ENCODE results near the gene MPIG6B.

The MPIG6B gene, protein sequence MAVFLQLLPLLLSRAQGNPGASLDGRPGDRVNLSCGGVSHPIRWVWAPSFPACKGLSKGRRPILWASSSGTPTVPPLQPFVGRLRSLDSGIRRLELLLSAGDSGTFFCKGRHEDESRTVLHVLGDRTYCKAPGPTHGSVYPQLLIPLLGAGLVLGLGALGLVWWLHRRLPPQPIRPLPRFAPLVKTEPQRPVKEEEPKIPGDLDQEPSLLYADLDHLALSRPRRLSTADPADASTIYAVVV

DNA sequence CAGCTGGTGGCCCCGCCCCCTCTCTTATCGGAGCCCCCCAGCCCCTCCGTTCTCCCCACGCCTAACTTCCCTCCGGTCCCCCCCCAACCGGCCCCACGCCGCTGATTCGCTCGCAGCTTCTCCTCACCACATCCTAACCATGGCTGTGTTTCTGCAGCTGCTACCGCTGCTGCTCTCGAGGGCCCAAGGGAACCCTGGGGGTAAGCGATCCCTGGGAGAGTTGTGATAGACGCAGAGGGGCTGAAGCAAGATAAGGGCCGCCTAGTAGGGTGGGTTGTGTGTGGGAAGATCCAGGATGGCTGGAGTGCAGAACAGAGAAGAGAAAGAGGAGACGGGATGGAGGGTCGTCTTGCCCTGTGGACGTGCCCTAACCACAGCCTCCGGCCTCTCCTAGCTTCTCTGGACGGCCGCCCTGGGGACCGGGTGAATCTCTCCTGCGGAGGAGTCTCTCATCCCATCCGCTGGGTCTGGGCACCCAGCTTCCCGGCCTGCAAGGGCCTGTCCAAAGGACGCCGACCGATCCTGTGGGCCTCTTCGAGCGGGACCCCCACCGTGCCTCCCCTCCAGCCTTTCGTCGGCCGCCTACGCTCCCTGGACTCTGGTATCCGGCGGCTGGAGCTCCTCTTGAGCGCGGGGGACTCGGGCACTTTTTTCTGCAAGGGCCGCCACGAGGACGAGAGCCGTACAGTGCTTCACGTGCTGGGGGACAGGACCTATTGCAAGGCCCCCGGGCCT, at the start of gene MPIG6B:
TSS of gene MPIG6B (plus strand) at position 129 of the 735 bp plus-strand sequence. CDS start at position 140, 11 bp downstream.
- DNase-seq (ENCODE audit: low spot score), result no peak

DNA sequence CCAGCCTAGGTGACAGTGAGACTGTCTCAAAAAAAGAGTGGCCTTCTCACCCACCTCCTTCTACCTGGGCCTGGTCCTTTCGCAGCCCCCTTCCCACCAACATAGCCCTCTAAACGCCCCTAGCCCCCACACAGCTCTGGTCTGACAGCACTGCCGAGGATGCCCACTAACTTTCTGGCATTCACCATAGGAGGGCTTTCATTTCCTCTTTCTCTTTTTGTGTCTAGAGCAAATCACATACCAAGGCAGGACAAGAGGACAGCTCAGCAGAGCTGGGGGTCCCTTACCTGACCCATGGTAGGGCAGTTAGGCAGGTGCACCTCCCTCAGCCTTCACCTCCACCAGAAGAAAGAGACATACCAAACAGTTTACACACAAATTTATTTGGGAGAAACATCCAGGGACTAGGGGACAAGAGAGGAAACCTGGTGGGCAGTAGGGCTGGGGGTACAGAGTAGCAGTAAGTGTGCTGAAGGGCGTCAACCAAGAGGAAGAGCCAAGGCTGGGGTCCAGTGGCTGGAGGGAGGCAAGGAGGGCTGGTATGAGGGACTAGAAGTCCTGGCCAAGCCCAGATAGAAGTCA, 46.8 kb upstream of the MPIG6B start:
- no peak for DNase-seq (ENCODE audit: low spot score)

DNA sequence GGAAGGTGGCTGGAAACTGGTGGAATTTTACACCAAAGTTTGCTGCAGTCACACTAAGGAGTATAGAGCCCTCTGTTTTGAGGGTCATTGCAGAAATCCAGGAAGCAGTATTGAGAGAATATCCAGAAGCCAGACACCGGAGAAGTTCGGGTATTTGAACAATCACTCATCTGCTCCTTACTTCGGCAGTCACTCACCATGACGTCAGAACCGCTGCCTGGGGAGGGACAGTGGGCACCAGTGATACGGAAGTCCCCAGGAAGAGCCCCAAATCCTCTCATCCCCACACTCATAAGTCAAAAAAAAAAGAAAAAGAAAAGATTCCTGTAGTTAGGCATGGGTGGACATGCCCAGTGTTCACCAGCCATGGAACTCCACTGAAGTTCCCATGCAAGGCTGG, 46.3 kb upstream of the MPIG6B start:
- no peak for DNase-seq (ENCODE audit: low spot score)

GRCh38 chr6:31677955-31678354, 45.2 kb upstream of the MPIG6B start:
- no peak for DNase-seq (ENCODE audit: low spot score)

- DNase-seq (ENCODE audit: low spot score), result peak; percentile 83
Observed at GRCh38 chr6:31680226-31681134, 42.7 kb upstream of the MPIG6B start, which contains the start of gene LY6G5C. TSS of gene LY6G5C (minus strand) at chr6:31681067. CDS start at chr6:31680373, 694 bp downstream.

GRCh38 chr6:31681135-31681671, 42.0 kb upstream of the MPIG6B start:
- DNase-seq (ENCODE audit: low spot score), result peak; percentile 61

GRCh38 chr6:31683591-31683990, 39.6 kb upstream of the MPIG6B start:
- no peak for DNase-seq (ENCODE audit: low spot score)

DNA sequence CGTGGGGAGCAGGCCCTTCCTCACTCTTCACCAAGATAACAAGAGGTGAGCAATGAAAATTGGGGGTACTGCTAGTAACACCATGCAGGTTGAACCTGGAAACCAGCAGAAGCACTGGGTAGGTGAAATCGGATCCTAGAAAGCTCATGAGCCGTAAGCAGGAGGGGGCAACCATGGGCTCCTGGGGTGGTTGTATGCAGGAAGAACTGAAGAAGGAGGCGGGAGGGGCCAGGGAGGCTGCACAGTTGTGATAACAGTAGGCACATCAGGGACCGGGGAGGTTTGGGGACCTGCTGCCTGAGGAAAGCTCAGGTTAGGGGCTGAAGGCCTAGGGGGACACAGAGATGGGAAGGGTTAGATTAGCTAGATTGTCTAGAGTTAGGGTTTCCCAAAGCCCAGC, 36.7 kb upstream of the MPIG6B start:
- DNase-seq (ENCODE audit: low spot score), result no peak

DNA sequence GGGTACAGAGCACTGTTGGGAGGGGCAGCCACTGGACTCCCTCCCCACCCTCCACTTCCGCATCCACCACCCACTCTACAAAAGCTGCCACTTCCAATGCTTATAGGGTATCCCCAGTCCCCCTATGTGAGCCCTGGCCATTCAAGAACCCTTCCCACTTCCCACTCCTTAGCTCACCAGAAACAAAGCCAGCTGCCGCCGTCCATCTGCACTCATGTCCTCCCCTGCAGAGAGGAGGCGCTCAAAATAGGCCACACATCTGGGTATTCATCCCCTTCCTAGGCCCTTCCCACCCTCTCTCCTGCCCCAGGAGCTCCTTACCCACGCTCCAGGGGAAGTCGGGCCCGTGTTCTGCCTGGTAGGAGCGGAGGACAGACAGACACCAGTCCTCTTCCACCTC, 35.9 kb upstream of the MPIG6B start:
- DNase-seq (ENCODE audit: low spot score), result no peak

DNA sequence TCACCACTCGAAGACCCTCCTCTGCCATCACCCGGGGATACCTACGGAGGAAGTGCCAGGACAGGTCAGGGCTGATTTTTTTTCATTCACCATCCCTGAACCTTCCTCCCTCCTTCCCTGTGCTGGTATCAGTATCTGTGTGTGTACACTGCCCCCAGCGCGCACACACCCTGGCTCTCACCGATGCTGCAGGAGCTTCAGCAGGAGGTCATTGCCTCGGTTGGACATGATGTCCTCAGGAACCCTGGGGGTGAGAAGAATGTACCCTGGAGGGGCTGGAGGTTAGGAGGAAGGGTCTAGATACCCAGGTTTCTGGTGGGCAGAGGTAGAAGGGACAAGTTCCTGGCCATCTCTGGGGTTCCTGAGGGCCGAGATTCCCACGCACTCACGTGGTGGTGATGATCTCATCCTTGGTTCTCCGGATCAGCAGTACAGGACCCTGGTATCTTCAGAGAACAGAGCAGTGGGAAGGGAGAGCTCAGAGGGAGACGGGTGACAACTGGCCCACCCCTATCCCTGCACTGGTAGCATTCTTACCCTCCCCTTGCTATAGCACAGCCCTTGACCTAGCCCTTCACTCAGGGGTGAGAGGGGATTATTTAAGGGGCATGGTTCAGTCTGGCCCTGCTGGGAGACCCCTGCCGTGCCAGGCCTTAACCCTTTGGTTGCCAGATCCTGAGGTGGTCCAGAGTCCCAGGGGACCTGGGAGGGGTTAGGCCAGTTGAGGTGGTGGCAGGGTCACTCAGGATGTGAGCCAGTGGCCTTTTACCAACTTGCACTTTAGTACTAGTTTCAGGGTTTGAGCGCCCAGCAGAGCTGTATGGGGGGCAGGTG, 35.1 kb upstream of the MPIG6B start:
- no peak for DNase-seq (ENCODE audit: low spot score)

GRCh38 chr6:31689249-31690110, 33.7 kb upstream of the MPIG6B start:
- no peak for DNase-seq (ENCODE audit: low spot score)

DNA sequence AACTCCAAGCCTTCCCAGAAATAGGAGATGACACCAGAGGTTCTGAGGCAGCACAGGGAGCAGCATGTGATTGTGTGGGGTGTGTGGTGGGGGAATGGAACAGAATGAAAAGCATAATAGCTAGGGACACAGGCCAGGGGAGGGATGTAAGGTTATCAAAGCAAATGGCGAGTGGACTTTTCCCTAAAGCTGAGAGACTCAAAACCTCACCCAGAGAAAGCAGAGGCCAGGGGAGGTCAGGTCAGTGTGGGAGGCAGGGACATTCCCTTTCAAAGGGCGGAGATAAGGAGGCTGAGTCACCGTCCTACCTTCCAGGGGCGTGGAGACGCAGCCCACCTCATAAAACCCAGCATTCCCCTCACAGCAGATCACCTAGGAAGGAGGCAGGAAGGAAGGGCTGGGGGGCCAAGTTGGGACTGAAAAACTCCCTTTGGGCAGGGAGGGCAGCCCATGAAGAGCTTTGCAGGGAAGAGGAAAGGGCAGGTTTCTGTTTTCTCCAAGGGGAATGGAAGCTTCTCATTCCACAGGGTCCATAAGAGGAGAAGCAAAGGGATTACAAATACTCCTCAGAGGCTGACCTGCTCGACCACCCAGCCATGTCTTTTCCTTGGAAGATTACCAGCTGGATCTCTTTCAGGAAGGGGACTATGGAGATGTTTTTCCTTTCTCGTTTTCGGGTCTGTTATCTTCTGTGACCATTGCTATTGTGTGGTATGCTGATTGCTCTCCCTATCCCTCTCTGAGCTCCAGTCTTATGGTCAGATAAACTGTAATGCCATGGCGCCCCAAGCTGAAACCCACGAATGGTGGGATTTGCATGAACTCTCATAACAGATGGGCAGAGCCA, 32.7 kb upstream of the MPIG6B start:
- DNase-seq (ENCODE audit: low spot score), result no peak

- DNase-seq (ENCODE audit: low spot score), result no peak
Observed at GRCh38 chr6:31691078-31691463, 32.1 kb upstream of the MPIG6B start.

DNA sequence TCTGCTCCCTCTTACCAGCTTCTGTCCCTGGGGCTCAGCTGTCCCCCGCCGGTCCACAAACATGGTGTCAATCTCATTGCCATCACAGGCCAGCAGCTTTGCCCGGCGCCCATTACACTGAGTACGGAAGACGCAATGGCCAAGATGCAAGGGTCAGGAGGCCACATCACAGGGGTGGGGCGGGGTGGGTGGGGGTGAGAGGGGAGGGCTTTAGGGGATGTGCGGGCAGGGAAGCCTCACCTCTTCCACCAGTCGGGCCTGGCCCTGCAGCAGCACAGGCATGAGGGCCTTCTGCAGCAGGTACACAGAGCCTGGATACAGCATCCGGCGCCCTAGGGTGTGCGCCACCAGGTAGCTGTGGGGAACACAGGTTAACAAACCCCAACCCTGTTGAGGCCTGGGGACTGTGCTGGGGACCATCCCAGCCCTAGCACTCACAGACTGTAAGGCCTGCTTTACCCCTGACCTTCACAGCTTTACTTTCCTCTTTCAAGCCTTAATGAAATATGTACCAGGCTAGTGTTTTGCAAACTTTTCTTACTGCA, 31.5 kb upstream of the MPIG6B start:
- no peak for DNase-seq (ENCODE audit: low spot score)

- DNase-seq (ENCODE audit: low spot score), result no peak
Observed at GRCh38 chr6:31692353-31692752, 30.8 kb upstream of the MPIG6B start.

DNA sequence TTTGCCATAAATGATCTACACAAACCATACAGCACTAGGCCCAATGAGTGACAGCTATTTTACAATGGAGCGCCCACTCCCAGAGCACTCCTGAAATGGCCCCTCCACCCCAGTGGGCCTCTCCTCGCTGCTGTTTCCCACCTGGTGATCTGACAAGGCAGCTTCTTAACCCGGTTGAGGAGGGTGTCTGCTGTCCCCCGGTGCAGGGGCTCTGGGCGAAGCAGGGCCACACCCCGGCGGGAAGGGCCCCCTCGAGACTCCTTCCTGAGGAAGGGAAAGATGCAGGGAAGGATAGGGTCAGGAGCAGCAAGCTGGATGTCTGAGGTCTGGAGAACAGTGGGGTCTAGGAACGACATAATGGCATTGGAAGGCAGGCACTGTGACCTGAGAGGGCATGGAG, 30.3 kb upstream of the MPIG6B start:
- no peak for DNase-seq (ENCODE audit: low spot score)

- no peak for DNase-seq (ENCODE audit: low spot score)
Observed at GRCh38 chr6:31693535-31693934, 29.6 kb upstream of the MPIG6B start.

DNA sequence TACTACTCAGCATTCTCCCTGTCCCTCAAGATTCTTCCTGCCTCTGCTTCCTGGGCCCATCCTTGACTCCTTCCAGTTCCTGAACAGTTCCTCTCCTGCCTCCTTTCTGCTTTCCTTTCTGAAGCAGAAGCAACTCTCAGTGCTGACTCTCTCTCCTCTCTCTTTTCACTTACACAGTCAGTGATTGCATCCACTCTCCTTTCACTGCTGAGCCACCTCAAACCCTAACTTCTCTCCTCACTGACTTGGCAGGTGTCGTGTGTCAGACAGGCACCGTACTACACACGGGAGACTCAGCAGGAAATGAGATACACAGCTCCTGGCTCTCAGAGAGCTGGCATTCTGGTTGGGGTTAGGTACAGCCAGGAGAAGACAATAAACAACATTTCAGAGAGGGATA, 25.6 kb upstream of the MPIG6B start:
- DNase-seq (ENCODE audit: low spot score), result no peak
